Fibroblast of pulmonary artery (primary cell): ENCODE results near the gene ERICH6B.
"Not testable (repeated sequence)": the region's sequence is repeated elsewhere in the genome, so short reads cannot be mapped to it uniquely, and the experiment has no call there.

ENCODE experiments used
- DNase-seq: peaks from one replicate; pipeline ENCODE4 v3.0.0-alpha.2; 2010; ENCODE audit warnings: low read depth
- H3K4me3 ChIP-seq: replicated peaks from 2 replicates; pipeline ENCODE4 v1.5.1; 2011; ENCODE audit warnings: low read depth, mild to moderate bottlenecking, control low read depth, low read length, moderate library complexity
- CTCF ChIP-seq: IDR thresholded peaks from 2 replicates; pipeline ENCODE4 v1.5.1; 2011; ENCODE audit warnings: mild to moderate bottlenecking, control low read depth, low read length, inconsistent platforms; ENCODE audit errors: missing control alignments

The ERICH6B gene

GRCh38 chr13:45615501-45616101, at the start of gene ERICH6B:
Gene ERICH6B, minus strand, starts transcription at chr13:45615739. Its CDS starts 18,734 bp downstream, at chr13:45597005.
- H3K4me3 ChIP-seq, result no peak within 1 kb of the TSS
- peak; percentile 26 for DNase-seq
- TF ChIP-seq CTCF, result no peak

- not testable (repeated sequence) for DNase-seq, H3K4me3 ChIP-seq
Observed at GRCh38 chr13:45662903-45663302, 47.4 kb upstream of the ERICH6B start.

GRCh38 chr13:45662162-45662561, 46.6 kb upstream of the ERICH6B start:
- TF ChIP-seq CTCF, result no peak
- H3K4me3 ChIP-seq, result no peak overlapping the region

GRCh38 chr13:45660458-45660857, 44.9 kb upstream of the ERICH6B start:
- not testable (repeated sequence) for DNase-seq, H3K4me3 ChIP-seq

More at GRCh38 chr13:45662162-45662561, 46.6 kb upstream of the ERICH6B start:
- no peak for DNase-seq

GRCh38 chr13:45659536-45659935, 44.0 kb upstream of the ERICH6B start:
- no peak for DNase-seq
- TF ChIP-seq CTCF, result no peak
- H3K4me3 ChIP-seq, result no peak overlapping the region

- no peak for TF ChIP-seq CTCF
- H3K4me3 ChIP-seq, result no peak overlapping the region
- peak; percentile 2 for DNase-seq
Observed at GRCh38 chr13:45658586-45659235, 43.2 kb upstream of the ERICH6B start.

GRCh38 chr13:45654633-45655349, 39.3 kb upstream of the ERICH6B start:
- TF ChIP-seq CTCF, result no peak
- H3K4me3 ChIP-seq, result no peak overlapping the region
- no peak for DNase-seq

- not testable (repeated sequence) for DNase-seq, H3K4me3 ChIP-seq
Observed at GRCh38 chr13:45645263-45645662, 29.7 kb upstream of the ERICH6B start.

GRCh38 chr13:45642159-45642558, 26.6 kb upstream of the ERICH6B start:
- not testable (repeated sequence) for H3K4me3 ChIP-seq, DNase-seq

- not testable (repeated sequence) for DNase-seq, H3K4me3 ChIP-seq
Observed at GRCh38 chr13:45635291-45635690, 19.8 kb upstream of the ERICH6B start.
